MM.1S (cell line): Measurements from ENCODE around the gene LUZP1.

Experiments
- DNase-seq: peaks from one replicate; pipeline ENCODE4 v3.0.0-alpha.2; 2015
- H2AFZ ChIP-seq: fragments of 300-600 bp; sonication (generic); 2 replicates; pipeline ENCODE4 v1.6.0; 2016; ENCODE audit warnings: antibody characterized with exemption, low read length
- H3F3A ChIP-seq: fragments of 300-600 bp; sonication (generic); 2 replicates; pipeline ENCODE4 v1.6.1; 2016; ENCODE audit warnings: mild to moderate bottlenecking, antibody characterized with exemption, low read length, moderate library complexity, mixed read lengths; ENCODE audit not compliant: insufficient read depth
- H3K27ac ChIP-seq: fragments of 300-600 bp; sonication (generic); 2 replicates; pipeline ENCODE4 v1.5.1; 2016; ENCODE audit warnings: mild to moderate bottlenecking, low read length
- H3K27me3 ChIP-seq: fragments of 300-600 bp; sonication (generic); replicated peaks from 2 replicates; pipeline ENCODE4 v1.6.0; 2016; ENCODE audit warnings: low read length; ENCODE audit not compliant: insufficient read depth
- H3K36me3 ChIP-seq: fragments of 300-600 bp; sonication (generic); replicated peaks from 2 replicates; pipeline ENCODE4 v1.6.1; 2016; ENCODE audit warnings: mild to moderate bottlenecking, low read length, mixed read lengths; ENCODE audit not compliant: insufficient read depth
- H3K4me1 ChIP-seq: fragments of 300-600 bp; sonication (generic); 2 replicates; pipeline ENCODE4 v1.6.1; 2016; ENCODE audit warnings: low read length, mixed read lengths
- H3K4me2 ChIP-seq: fragments of 300-600 bp; sonication (generic); 2 replicates; pipeline ENCODE4 v1.6.0; 2016; ENCODE audit warnings: low read depth, low read length
- H3K4me3 ChIP-seq: fragments of 300-600 bp; sonication (generic); 2 replicates; pipeline ENCODE4 v1.5.1; 2016; ENCODE audit warnings: low read length, mixed read lengths
- H3K79me2 ChIP-seq: fragments of 300-600 bp; sonication (generic); 2 replicates; pipeline ENCODE4 v1.6.1; 2016; ENCODE audit warnings: mixed run types, low read length, mixed read lengths
- H3K9ac ChIP-seq: fragments of 300-600 bp; sonication (generic); 2 replicates; pipeline ENCODE4 v1.6.1; 2016; ENCODE audit warnings: low read length, mixed read lengths
- H3K9me2 ChIP-seq: fragments of 300-600 bp; sonication (generic); replicated peaks from 2 replicates; pipeline ENCODE4 v1.6.1; 2016; ENCODE audit warnings: mild to moderate bottlenecking, low read length, mixed read lengths; ENCODE audit not compliant: insufficient read depth
- H3K9me3 ChIP-seq: fragments of 300-600 bp; sonication (generic); replicated peaks from 2 replicates; pipeline ENCODE4 v1.6.1; 2016; ENCODE audit warnings: mild to moderate bottlenecking, low read length, mixed read lengths; ENCODE audit not compliant: insufficient read depth
- H4K20me1 ChIP-seq: fragments of 300-600 bp; sonication (generic); 2 replicates; pipeline ENCODE4 v1.6.1; 2016; ENCODE audit warnings: mild to moderate bottlenecking, low read length, moderate library complexity, mixed read lengths; ENCODE audit not compliant: insufficient read depth
- CTCF ChIP-seq: fragments of 300-600 bp; sonication (generic); IDR thresholded peaks from 2 replicates; pipeline ENCODE4 v1.5.1; 2016; ENCODE audit warnings: antibody characterized with exemption, low read length, mixed read lengths
- EZH2 ChIP-seq: fragments of 300-600 bp; sonication (generic); optimal IDR thresholded peaks from 2 replicates; pipeline ENCODE3; 2017; ENCODE audit warnings: low read depth, mild to moderate bottlenecking, antibody characterized with exemption, low read length, mixed read lengths
- EZH2phosphoT487 ChIP-seq: fragments of 300-600 bp; sonication (generic); IDR thresholded peaks from 2 replicates; pipeline ENCODE4 v1.6.1; 2018; ENCODE audit warnings: antibody characterized with exemption, low read length

LUZP1 gene

DNA sequence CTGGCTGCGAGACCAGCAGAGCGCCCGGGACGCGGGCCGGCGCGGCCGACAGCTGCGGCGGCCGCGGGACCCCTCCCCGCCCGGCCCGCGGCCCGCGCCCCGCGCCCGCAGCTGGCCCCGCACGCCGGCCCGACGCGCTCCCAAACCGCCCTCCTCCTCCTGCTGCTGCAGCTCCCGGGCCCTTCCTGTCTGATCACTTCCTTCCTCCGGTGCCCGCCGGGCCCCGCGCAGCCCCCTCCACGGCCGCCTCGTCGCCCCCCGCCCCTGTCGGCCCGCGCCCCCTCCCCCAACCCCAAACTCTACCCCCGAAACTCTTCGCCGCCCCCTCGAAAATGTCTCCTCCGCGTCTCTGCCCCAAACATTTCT lies 594 bp downstream of the LUZP1 start:
- H4K20me1 ChIP-seq, result no peaks in the 10 kb centered on the region
- H3K36me3 ChIP-seq, result no peaks in the 10 kb centered on the region
- peak overlapping the region; percentile 92 for H3K4me3 ChIP-seq
- H3K27me3 ChIP-seq, result no peaks in the 10 kb centered on the region
- DNase-seq, result peak; percentile 21
- H3K79me2 ChIP-seq, result peaks cover 18% of the 10 kb centered on the region
- peak overlapping the region; percentile 91 for H2AFZ ChIP-seq
- H3K27ac ChIP-seq, result no peak overlapping the region
- TF ChIP-seq EZH2 (no peak), EZH2phosphoT487 (no peak), CTCF (no peak)
- H3F3A ChIP-seq, result no peaks in the 10 kb centered on the region
- H3K4me2 ChIP-seq, result peak overlapping the region; percentile 68; the same call in 1 of the 2 replicates
- no peaks in the 10 kb centered on the region for H3K4me1 ChIP-seq
- no peaks in the 10 kb centered on the region for H3K9me2 ChIP-seq
- peak overlapping the region; percentile 65; the same call in 1 of the 2 replicates for H3K9ac ChIP-seq
- no peaks in the 10 kb centered on the region for H3K9me3 ChIP-seq

GRCh38 chr1:23167353-23168078 lies 1.1 kb downstream of the LUZP1 start:
- Histone ChIP-seq H4K20me1 (no peaks in the 10 kb centered on the region), H3K4me3 (peak overlapping the region; percentile 92), H3K4me1 (no peaks in the 10 kb centered on the region), H3K27ac (no peak overlapping the region), H3F3A (no peaks in the 10 kb centered on the region), H3K27me3 (no peaks in the 10 kb centered on the region), H3K9ac (peak overlapping the region; percentile 31; the same call in 1 of the 2 replicates), H3K9me3 (no peaks in the 10 kb centered on the region), H3K79me2 (peaks cover 18% of the 10 kb centered on the region), H2AFZ (peak overlapping the region; percentile 80; the same call in 1 of the 2 replicates), H3K9me2 (no peaks in the 10 kb centered on the region), H3K4me2 (peak overlapping the region; percentile 91), H3K36me3 (no peaks in the 10 kb centered on the region)
- no peak for DNase-seq
- TF ChIP-seq EZH2phosphoT487 (no peak), CTCF (no peak), EZH2 (no peak)

DNA sequence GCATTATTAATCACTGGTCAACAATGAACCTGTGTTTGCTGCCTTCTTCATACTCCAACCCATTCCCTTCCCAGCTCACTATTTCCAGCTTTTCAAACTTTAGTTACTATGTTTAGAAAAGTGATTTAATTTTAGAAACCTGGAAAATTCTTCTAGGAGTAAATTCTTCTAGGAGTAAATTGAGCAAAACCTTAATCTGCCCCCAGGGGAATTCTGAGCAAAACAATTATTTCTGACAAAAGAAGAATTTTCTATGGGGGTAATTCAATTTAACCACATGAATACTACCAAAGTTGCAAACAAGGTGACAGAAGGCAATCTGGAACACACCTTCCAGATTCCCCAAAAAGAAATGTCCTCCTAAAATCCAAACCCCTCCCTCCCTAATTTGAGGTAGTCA lies 1.8 kb downstream of the LUZP1 start:
- Histone ChIP-seq H3K4me2 (peak overlapping the region; percentile 91; the same call in 1 of the 2 replicates), H3K79me2 (peaks cover 20% of the 10 kb centered on the region), H3K9me3 (no peaks in the 10 kb centered on the region), H3F3A (no peaks in the 10 kb centered on the region), H3K9me2 (no peaks in the 10 kb centered on the region), H3K36me3 (no peaks in the 10 kb centered on the region), H3K27ac (no peak overlapping the region), H3K4me3 (no peak overlapping the region), H4K20me1 (no peaks in the 10 kb centered on the region), H3K4me1 (no peaks in the 10 kb centered on the region), H3K27me3 (no peaks in the 10 kb centered on the region), H2AFZ (no peak overlapping the region), H3K9ac (no peak overlapping the region)
- TF ChIP-seq EZH2phosphoT487 (no peak), CTCF (no peak), EZH2 (no peak)
- no peak for DNase-seq
